ENCODE measurements around the gene PLIN4. TPM values are rescaled to one million over a fixed set of nuclear protein-coding genes. Genes with fewer than 3 reads are reported as not detected.

Gene PLIN4
- total RNA-seq, 2 experiments from 2014 or later = not detected

DNA sequence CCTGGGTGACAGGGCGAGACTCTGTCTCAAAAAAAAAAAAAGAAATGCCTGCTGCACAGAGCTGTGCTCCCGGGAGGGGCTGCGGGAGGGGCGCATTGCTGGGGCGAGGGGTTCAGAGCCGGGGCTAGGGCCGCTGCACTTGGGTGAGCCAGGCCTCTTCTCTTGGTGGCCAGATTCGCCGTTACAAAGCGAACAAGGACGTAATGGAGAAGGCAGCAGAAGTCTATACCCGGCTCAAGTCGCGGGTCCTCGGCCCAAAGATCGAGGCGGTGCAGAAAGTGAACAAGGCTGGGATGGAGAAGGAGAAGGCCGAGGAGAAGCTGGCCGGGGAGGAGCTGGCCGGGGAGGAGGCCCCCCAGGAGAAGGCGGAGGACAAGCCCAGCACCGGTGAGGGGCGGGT lies 19.0 kb downstream of the PLIN4 start:
- no peak overlapping the region for H3K4me3 Mint-ChIP-seq
- CTCF ChIA-PET = interaction anchor here (2.4 kb wide), 1 partner anchor 26 kb away, joined by 7 read pairs; no protein-coding TSS in a partner anchor
- H3K27ac Mint-ChIP-seq = peak overlapping the region; percentile 19
- H3K27me3 Mint-ChIP-seq (ENCODE audit: low read depth) = no peaks in the 10 kb centered on the region
- H3K36me3 Mint-ChIP-seq (ENCODE audit: low read depth) = peaks cover 6% of the 10 kb centered on the region
- no peaks in the 10 kb centered on the region for H3K4me1 Mint-ChIP-seq (ENCODE audit: low read depth)
- intact Hi-C loops (cut with micrococcal nuclease) = no loop called here
- no peaks in the 10 kb centered on the region for H3K9me3 Mint-ChIP-seq
- DNase-seq = no peak

DNA sequence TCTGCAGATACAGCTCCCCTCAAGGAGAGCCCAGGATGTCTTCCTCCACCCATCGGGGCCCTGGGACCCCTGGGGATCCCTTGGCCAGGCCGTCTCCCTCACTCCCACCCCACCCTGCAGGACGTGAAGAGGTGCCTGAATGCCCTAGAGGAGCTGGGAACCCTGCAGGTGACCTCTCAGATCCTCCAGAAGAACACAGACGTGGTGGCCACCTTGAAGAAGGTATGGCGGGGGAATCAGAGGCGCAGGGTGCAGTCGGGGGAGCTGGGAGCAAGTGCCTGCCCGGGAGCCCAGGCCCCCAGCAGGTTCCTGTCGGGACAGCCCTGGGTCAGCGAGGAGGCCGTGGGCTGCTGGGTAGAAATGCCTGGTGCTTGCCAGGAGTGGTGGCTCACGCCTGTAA lies 19.6 kb downstream of the PLIN4 start:
- intact Hi-C loops (cut with micrococcal nuclease) = no loop called here
- Mint-ChIP-seq H3K27me3 (ENCODE audit: low read depth) (no peaks in the 10 kb centered on the region), H3K4me1 (ENCODE audit: low read depth) (no peaks in the 10 kb centered on the region), H3K27ac (no peak overlapping the region), H3K4me3 (no peak overlapping the region), H3K9me3 (no peaks in the 10 kb centered on the region), H3K36me3 (ENCODE audit: low read depth) (peaks cover 6% of the 10 kb centered on the region)
- no peak for DNase-seq
- CTCF ChIA-PET = interaction anchor here (2.4 kb wide), 1 partner anchor 26 kb away, joined by 7 read pairs; no protein-coding TSS in a partner anchor

DNA sequence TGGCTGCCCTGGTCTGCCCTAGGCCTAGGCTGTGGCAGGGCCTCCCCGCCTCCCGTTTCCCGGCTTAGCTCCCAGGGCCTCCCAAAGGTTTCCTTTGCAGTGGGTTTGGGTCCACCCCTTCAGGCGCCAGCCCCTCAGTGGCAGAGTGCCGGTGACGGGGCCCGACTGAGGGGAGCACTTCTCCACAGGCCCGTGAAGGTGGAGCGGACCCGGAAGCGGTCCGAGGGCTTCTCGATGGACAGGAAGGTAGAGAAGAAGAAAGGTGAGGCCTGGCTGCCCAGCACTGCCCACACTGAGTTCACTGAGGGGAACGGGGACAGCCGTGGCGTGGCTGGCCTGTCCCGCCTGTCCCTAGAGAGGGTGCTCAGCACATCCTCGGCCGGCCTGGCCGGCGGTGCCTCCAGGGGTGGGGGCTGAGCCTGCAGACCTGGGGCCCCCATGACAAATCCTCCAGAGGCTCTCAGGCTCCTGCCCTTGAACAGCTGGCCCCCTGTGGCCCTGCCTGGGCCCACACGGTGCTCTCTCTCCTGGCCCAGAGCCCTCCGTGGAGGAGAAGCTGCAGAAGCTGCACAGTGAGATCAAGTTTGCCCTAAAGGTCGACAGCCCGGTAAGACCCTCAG lies 20.4 kb downstream of the PLIN4 start:
- no peak overlapping the region for H3K4me3 Mint-ChIP-seq
- H3K27ac Mint-ChIP-seq = no peak overlapping the region
- no peaks in the 10 kb centered on the region for H3K27me3 Mint-ChIP-seq (ENCODE audit: low read depth)
- no peaks in the 10 kb centered on the region for H3K9me3 Mint-ChIP-seq
- no peak for DNase-seq
- CTCF ChIA-PET = interaction anchor here (2.4 kb wide), 1 partner anchor 27 kb away, joined by 7 read pairs; no protein-coding TSS in a partner anchor
- intact Hi-C loops (cut with micrococcal nuclease) = no loop called here
- peaks cover 6% of the 10 kb centered on the region for H3K36me3 Mint-ChIP-seq (ENCODE audit: low read depth)
- no peaks in the 10 kb centered on the region for H3K4me1 Mint-ChIP-seq (ENCODE audit: low read depth)

DNA sequence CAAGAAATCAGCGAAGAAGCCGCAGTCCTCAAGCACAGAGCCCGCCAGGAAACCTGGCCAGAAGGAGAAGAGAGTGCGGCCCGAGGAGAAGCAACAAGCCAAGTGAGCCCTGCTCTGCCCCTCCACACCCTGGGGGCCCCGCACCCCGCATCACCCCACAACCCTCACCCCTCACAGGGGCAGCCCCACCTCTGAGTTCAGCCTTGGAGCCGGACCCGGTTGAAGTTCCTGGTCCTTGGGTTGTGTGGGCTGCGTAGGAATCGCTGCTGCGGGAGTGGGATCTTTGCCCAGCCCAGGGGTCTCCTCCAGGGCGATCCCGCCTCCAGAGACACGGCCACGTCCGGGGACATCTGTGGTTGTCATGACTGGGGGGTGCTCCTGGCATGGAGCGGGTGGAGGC lies 22.0 kb downstream of the PLIN4 start:
- CTCF ChIA-PET = interaction anchor here (0.6 to 1.3 kb wide), 2 partner anchors 29 to 153 kb away, joined by 3 to 7 read pairs; no protein-coding TSS in a partner anchor

DNA sequence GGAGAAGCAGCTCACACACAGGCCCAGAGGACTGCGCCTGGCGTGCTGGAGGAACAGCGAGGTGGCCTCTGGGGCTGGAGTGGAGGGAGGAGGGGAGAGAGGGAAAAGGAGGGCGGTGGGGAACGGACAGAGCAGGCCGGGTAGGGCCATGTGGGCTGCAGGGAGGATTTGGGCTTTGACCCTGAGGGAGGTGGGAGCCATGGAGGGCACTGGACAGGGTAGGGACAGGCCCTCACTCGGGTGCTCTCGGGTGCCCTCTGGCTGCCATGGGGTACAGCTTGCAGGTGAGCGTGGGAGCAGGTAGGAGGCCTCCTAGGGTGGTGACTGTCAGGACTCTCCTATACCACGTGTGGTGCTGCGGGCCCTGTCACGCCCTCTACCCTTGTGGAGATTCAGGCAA lies 22.8 kb downstream of the PLIN4 start:
- Mint-ChIP-seq H3K36me3 (ENCODE audit: low read depth) (peaks cover 6% of the 10 kb centered on the region), H3K4me1 (ENCODE audit: low read depth) (no peaks in the 10 kb centered on the region), H3K4me3 (no peak overlapping the region), H3K27ac (no peak overlapping the region), H3K9me3 (no peaks in the 10 kb centered on the region), H3K27me3 (ENCODE audit: low read depth) (no peaks in the 10 kb centered on the region)
- intact Hi-C loops (cut with micrococcal nuclease) = no loop called here
- CTCF ChIA-PET = interaction anchor here (0.7 kb wide), 1 partner anchor 53 kb away, joined by 6 read pairs; no protein-coding TSS in a partner anchor
- DNase-seq = no peak

More for the DNA sequence above, 22.0 kb downstream of the PLIN4 start:
- intact Hi-C loops (cut with micrococcal nuclease) = no loop called here
- Mint-ChIP-seq H3K4me1 (ENCODE audit: low read depth) (no peaks in the 10 kb centered on the region), H3K36me3 (ENCODE audit: low read depth) (peaks cover 6% of the 10 kb centered on the region), H3K27me3 (ENCODE audit: low read depth) (no peaks in the 10 kb centered on the region), H3K27ac (no peak overlapping the region), H3K4me3 (no peak overlapping the region), H3K9me3 (no peaks in the 10 kb centered on the region)
- DNase-seq = no peak

DNA sequence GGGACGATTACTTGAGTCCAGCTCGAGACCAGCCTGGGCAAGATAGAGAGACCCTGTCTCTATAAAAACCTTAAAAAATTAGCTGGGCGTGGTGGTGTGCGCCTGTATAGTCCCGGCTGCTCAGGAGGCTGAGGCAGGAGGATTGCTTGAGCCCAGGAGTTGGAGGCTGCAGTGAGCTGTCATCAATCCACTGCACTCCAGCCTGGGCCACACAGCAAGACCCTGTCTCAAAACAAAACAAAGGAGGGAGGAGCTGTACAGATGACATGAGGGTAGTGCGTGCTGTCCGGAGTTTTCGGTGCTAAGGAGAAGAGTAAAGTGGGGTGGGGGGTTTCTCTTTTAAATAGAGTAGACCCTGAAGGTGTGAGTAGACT lies 23.6 kb downstream of the PLIN4 start:
- no peak overlapping the region for H3K27ac Mint-ChIP-seq
- CTCF ChIA-PET = interaction anchor here (0.7 kb wide), 1 partner anchor 31 kb away, joined by 5 read pairs; no protein-coding TSS in a partner anchor
- no peaks in the 10 kb centered on the region for H3K9me3 Mint-ChIP-seq
- peaks cover 9% of the 10 kb centered on the region for H3K36me3 Mint-ChIP-seq (ENCODE audit: low read depth)
- H3K4me3 Mint-ChIP-seq = no peak overlapping the region
- no peaks in the 10 kb centered on the region for H3K27me3 Mint-ChIP-seq (ENCODE audit: low read depth)
- H3K4me1 Mint-ChIP-seq (ENCODE audit: low read depth) = no peaks in the 10 kb centered on the region
- intact Hi-C loops (cut with micrococcal nuclease) = no loop called here
- no peak for DNase-seq

DNA sequence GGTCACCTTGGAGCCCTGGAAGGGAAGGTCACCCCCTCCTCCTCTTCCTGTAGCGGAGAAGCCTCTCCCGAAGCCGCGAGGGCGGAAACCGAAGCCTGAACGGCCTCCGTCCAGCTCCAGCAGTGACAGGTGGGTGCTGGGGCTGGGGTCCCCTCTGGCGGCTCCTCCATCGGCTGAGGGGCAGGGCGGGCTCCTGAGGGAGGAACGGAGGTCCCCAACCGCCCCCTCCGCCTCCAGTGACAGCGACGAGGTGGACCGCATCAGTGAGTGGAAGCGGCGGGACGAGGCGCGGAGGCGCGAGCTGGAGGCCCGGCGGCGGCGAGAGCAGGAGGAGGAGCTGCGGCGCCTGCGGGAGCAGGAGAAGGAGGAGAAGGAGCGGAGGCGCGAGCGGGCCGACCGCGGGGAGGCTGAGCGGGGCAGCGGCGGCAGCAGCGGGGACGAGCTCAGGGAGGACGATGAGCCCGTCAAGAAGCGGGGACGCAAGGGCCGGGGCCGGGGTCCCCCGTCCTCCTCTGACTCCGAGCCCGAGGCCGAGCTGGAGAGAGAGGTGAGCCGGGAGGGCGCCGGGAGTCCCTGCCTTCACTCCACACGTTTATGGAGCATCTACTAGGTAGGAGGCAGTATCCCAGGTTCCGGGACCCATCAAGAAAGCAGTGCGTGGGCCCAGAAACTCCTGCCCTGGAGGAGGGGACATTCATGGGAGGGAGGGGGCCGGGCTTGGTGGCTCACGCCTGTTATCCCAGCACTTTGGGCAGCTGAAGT lies 24.2 kb downstream of the PLIN4 start:
- peaks cover 9% of the 10 kb centered on the region for H3K36me3 Mint-ChIP-seq (ENCODE audit: low read depth)
- H3K4me3 Mint-ChIP-seq = no peak overlapping the region
- no peaks in the 10 kb centered on the region for H3K27me3 Mint-ChIP-seq (ENCODE audit: low read depth)
- no peak overlapping the region for H3K27ac Mint-ChIP-seq
- no peak for DNase-seq
- intact Hi-C loops (cut with micrococcal nuclease) = no loop called here
- H3K9me3 Mint-ChIP-seq = no peaks in the 10 kb centered on the region
- CTCF ChIA-PET = interaction anchor here (0.7 kb wide), 1 partner anchor 31 kb away, joined by 5 read pairs; no protein-coding TSS in a partner anchor
- H3K4me1 Mint-ChIP-seq (ENCODE audit: low read depth) = no peaks in the 10 kb centered on the region

DNA sequence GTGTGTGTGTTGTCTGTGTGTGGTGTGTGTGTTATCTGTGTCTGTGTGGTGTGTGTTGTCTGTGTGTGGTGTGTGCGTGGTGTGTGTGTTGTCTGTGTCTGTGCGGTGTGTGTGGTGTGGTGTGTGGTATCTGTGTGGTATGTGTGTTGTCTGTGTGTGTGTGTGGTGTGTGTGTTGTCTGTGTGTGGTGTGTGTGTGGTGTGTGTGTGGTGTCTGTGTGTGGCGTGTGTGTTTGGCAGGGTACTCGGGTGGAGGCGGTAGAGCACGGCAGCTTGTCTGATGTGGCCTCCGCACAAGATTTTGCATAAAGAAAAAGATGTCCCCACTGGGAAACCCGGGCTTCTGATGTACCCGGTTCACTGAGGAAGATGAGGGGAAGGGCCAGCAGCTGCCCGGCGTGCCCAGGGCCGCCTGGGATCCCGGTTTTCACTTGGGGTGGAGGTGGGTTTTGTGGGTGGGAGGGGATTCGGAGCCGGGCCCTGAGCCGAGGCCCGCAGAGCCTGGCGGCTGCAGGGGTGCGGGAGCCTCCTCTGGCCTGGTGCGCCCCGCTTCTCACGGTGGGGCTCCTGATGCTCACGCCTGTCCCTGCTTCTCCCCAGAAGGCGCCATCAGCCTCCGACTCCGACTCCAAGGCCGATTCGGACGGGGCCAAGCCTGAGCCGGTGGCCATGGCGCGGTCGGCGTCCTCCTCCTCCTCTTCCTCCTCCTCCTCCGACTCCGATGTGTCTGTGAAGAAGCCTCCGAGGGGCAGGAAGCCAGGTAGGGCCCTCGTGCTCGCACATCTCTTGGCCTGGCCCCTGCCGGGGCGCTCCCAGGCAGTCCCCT lies 25.0 kb downstream of the PLIN4 start:
- no peak overlapping the region for H3K27ac Mint-ChIP-seq
- no peak overlapping the region for H3K4me3 Mint-ChIP-seq
- H3K4me1 Mint-ChIP-seq (ENCODE audit: low read depth) = no peaks in the 10 kb centered on the region
- peaks cover 9% of the 10 kb centered on the region for H3K36me3 Mint-ChIP-seq (ENCODE audit: low read depth)
- no peak for DNase-seq
- H3K9me3 Mint-ChIP-seq = no peaks in the 10 kb centered on the region
- H3K27me3 Mint-ChIP-seq (ENCODE audit: low read depth) = no peaks in the 10 kb centered on the region
- intact Hi-C loops (cut with micrococcal nuclease) = no loop called here
- CTCF ChIA-PET = interaction anchor here (0.6 kb wide), 1 partner anchor 318 kb away, joined by 3 read pairs; no protein-coding TSS in a partner anchor

DNA sequence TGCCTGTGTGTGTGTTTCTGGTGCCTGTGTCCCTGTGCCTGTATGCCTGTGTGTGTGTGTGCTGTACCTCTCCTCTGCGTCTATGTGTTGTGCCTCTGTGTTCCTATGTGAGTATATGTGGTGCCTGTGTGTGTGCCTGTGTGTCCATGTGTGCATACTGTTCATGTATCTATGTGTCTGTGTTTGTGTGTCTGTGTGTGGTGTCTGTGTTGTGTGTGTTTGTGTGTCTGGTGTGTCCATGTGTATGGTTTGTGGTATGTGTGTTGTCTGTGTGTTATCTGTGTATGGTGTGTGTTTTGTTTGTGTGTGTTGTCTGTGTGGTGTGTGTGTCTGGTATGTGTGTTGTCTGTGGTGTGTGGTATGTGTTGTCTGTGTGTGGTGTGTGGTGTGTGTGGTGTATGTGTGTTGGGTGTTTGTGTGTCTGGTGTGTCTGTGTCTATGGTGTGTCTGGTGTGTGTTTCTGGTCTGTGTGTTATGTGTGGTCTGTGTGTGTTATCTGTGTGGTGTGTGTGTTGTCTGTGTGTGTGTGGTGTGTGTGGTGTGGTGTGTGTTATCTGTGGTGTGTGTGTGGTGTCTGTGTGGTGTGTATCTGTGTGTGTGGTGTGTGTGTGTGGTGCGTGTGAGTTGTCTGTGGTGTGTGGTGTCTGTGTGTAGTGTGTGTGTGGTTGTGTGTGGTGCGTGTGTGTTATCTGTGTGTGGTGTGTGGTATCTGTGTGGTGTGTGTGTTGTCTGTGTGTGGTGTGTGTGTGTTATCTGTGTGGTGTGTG lies 25.8 kb downstream of the PLIN4 start:
- no peak for DNase-seq
- Mint-ChIP-seq H3K9me3 (no peaks in the 10 kb centered on the region), H3K27ac (no peak overlapping the region), H3K4me1 (ENCODE audit: low read depth) (no peaks in the 10 kb centered on the region), H3K36me3 (ENCODE audit: low read depth) (peaks cover 9% of the 10 kb centered on the region), H3K27me3 (ENCODE audit: low read depth) (no peaks in the 10 kb centered on the region), H3K4me3 (no peak overlapping the region)
- CTCF ChIA-PET = no interaction called here
- intact Hi-C loops (cut with micrococcal nuclease) = no loop called here

DNA sequence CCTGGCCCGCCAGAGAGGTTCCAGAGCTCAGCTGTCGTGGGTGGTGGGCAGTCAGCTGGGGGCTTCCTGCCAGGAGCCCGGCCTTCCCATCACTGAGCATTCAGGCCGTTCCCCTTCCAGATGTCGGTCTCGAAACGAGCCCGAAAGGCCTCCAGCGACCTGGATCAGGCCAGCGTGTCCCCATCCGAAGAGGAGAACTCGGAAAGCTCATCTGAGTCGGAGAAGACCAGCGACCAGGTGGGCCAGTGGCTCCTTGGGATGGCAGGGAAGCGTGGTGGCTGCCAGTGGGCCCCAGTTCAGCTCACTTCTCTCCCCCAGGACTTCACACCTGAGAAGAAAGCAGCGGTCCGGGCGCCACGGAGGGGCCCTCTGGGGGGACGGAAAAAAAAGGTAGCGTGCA lies 26.8 kb downstream of the PLIN4 start:
- Mint-ChIP-seq H3K27ac (no peak overlapping the region), H3K27me3 (ENCODE audit: low read depth) (no peaks in the 10 kb centered on the region), H3K4me1 (ENCODE audit: low read depth) (no peaks in the 10 kb centered on the region), H3K36me3 (ENCODE audit: low read depth) (peaks cover 9% of the 10 kb centered on the region), H3K4me3 (no peak overlapping the region), H3K9me3 (no peaks in the 10 kb centered on the region)
- DNase-seq = no peak
- intact Hi-C loops (cut with micrococcal nuclease) = no loop called here
- CTCF ChIA-PET = no interaction called here

DNA sequence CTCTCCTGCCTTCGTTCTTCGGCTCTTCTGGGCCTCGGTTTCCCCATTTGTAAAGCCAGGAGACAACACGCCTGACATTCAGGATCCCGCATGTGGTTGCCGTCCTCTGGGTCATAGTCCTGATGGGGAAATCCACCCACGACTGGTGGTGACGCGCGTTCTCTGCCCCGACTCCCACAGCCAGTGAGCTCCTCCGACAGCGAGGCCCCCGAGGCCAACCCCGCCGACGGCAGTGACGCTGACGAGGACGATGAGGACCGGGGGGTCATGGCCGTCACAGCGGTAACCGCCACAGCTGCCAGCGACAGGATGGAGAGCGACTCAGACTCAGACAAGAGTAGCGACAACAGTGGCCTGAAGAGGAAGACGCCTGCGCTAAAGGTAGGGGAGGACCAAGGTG lies 29.8 kb downstream of the PLIN4 start:
- H3K9me3 Mint-ChIP-seq = no peaks in the 10 kb centered on the region
- intact Hi-C loops (cut with micrococcal nuclease) = no loop called here
- H3K36me3 Mint-ChIP-seq (ENCODE audit: low read depth) = peaks cover 6% of the 10 kb centered on the region
- H3K27me3 Mint-ChIP-seq (ENCODE audit: low read depth) = no peaks in the 10 kb centered on the region
- H3K4me1 Mint-ChIP-seq (ENCODE audit: low read depth) = no peaks in the 10 kb centered on the region
- CTCF ChIA-PET = no interaction called here
- no peak overlapping the region for H3K4me3 Mint-ChIP-seq
- no peak overlapping the region for H3K27ac Mint-ChIP-seq
- no peak for DNase-seq

DNA sequence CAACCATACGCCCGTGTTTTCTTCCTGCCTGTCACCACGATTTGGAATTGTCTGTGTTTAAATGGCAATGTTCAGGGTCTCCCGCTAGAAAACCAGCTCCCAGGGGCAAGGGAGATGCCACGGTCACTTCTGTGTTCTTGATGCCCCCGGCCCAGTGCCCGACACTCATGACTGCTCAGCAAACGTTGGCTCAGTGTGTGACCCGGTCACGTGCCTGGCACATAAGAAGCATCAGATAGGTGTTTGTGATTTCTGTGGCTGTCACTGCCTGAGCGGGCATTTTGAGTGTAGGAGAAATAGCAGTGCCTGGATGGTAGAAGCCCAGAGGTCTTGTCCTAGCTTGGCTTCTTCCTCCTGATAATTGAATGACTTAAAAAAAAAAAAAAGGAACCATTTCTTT lies 30.7 kb downstream of the PLIN4 start:
- intact Hi-C loops (cut with micrococcal nuclease) = no loop called here
- H3K27ac Mint-ChIP-seq = no peak overlapping the region
- peaks cover 6% of the 10 kb centered on the region for H3K36me3 Mint-ChIP-seq (ENCODE audit: low read depth)
- H3K9me3 Mint-ChIP-seq = no peaks in the 10 kb centered on the region
- H3K4me3 Mint-ChIP-seq = no peak overlapping the region
- H3K4me1 Mint-ChIP-seq (ENCODE audit: low read depth) = no peaks in the 10 kb centered on the region
- DNase-seq = no peak
- no peaks in the 10 kb centered on the region for H3K27me3 Mint-ChIP-seq (ENCODE audit: low read depth)
- CTCF ChIA-PET = no interaction called here
